ENCODE measurements around the gene BCL7A.
"Not testable (repeated sequence)": the region's sequence is repeated elsewhere in the genome, so short reads cannot be mapped to it uniquely, and the experiment has no call there.

BCL7A gene

GRCh38 chr12:122031342-122032216 lies 9.9 kb downstream of the BCL7A start:
- no peak overlapping the region for H3K4me3 ChIP-seq (ENCODE audit: low read length)
- peaks cover 43% of the 10 kb centered on the region for H3K4me1 ChIP-seq (ENCODE audit: control insufficient read depth, insufficient read depth, low read length)
- H3K4me2 ChIP-seq (ENCODE audit: low read length) = no peak overlapping the region
- peaks cover 10% of the 10 kb centered on the region for H3K36me3 ChIP-seq (ENCODE audit: insufficient read depth, low read length)
- no peaks in the 10 kb centered on the region for H3K27me3 ChIP-seq (ENCODE audit: control insufficient read depth, insufficient read depth, low read length)
- no peaks in the 10 kb centered on the region for H3K9me3 ChIP-seq (replicated peaks; ENCODE audit: low read length)
- no peak overlapping the region for H3K9ac ChIP-seq (ENCODE audit: low read depth, low read length)

GRCh38 chr12:122032580-122032979 lies 10.9 kb downstream of the BCL7A start:
- no peak overlapping the region for H3K9ac ChIP-seq (ENCODE audit: low read depth, low read length)
- no peak overlapping the region for H3K4me3 ChIP-seq (ENCODE audit: low read length)
- no peaks in the 10 kb centered on the region for H3K27me3 ChIP-seq (ENCODE audit: control insufficient read depth, insufficient read depth, low read length)
- H3K4me2 ChIP-seq (ENCODE audit: low read length) = no peak overlapping the region
- H3K4me1 ChIP-seq (ENCODE audit: control insufficient read depth, insufficient read depth, low read length) = peaks cover 43% of the 10 kb centered on the region
- H3K36me3 ChIP-seq (ENCODE audit: insufficient read depth, low read length) = peaks cover 10% of the 10 kb centered on the region
- no peaks in the 10 kb centered on the region for H3K9me3 ChIP-seq (replicated peaks; ENCODE audit: low read length)

GRCh38 chr12:122035292-122035691 lies 13.6 kb downstream of the BCL7A start:
- Histone ChIP-seq H3K9ac (ENCODE audit: low read depth, low read length) (no peak overlapping the region), H3K36me3 (ENCODE audit: insufficient read depth, low read length) (peaks cover 10% of the 10 kb centered on the region), H3K4me2 (ENCODE audit: low read length) (no peak overlapping the region)

GRCh38 chr12:122036153-122036552 lies 14.5 kb downstream of the BCL7A start:
- no peaks in the 10 kb centered on the region for H3K9me3 ChIP-seq (replicated peaks; ENCODE audit: low read length)
- no peak overlapping the region for H3K4me3 ChIP-seq (ENCODE audit: low read length)
- H3K4me1 ChIP-seq (ENCODE audit: control insufficient read depth, insufficient read depth, low read length) = peaks cover 13% of the 10 kb centered on the region
- no peak overlapping the region for H3K4me2 ChIP-seq (ENCODE audit: low read length)
- H3K36me3 ChIP-seq (ENCODE audit: insufficient read depth, low read length) = peaks cover 13% of the 10 kb centered on the region
- H3K9ac ChIP-seq (ENCODE audit: low read depth, low read length) = no peak overlapping the region
- H3K27me3 ChIP-seq (ENCODE audit: control insufficient read depth, insufficient read depth, low read length) = no peaks in the 10 kb centered on the region

More at GRCh38 chr12:122035292-122035691, 13.6 kb downstream of the BCL7A start:
- Histone ChIP-seq H3K27me3 (ENCODE audit: control insufficient read depth, insufficient read depth, low read length) (no peaks in the 10 kb centered on the region), H3K9me3 (replicated peaks; ENCODE audit: low read length) (no peaks in the 10 kb centered on the region), H3K4me1 (ENCODE audit: control insufficient read depth, insufficient read depth, low read length) (peaks cover 17% of the 10 kb centered on the region), H3K4me3 (ENCODE audit: low read length) (no peak overlapping the region)

GRCh38 chr12:122040579-122041386 lies 19.1 kb downstream of the BCL7A start:
- Histone ChIP-seq H3K4me1 (ENCODE audit: control insufficient read depth, insufficient read depth, low read length) (peaks cover under 1% of the 10 kb centered on the region), H3K27me3 (ENCODE audit: control insufficient read depth, insufficient read depth, low read length) (no peaks in the 10 kb centered on the region), H3K4me3 (ENCODE audit: low read length) (no peak overlapping the region), H3K9ac (ENCODE audit: low read depth, low read length) (no peak overlapping the region), H3K36me3 (ENCODE audit: insufficient read depth, low read length) (peaks cover 13% of the 10 kb centered on the region), H3K9me3 (replicated peaks; ENCODE audit: low read length) (no peaks in the 10 kb centered on the region), H3K4me2 (ENCODE audit: low read length) (no peak overlapping the region)

GRCh38 chr12:122041458-122041857 lies 19.8 kb downstream of the BCL7A start:
- not testable (repeated sequence) for H3K9ac ChIP-seq (ENCODE audit: low read depth, low read length); H3K4me2 ChIP-seq (ENCODE audit: low read length); H3K9me3 ChIP-seq (replicated peaks; ENCODE audit: low read length); H3K27me3 ChIP-seq (ENCODE audit: control insufficient read depth, insufficient read depth, low read length); H3K4me3 ChIP-seq (ENCODE audit: low read length); H3K4me1 ChIP-seq (ENCODE audit: control insufficient read depth, insufficient read depth, low read length)
- H3K36me3 ChIP-seq (ENCODE audit: insufficient read depth, low read length) = peaks cover 10% of the 10 kb centered on the region

- H3K36me3 ChIP-seq (ENCODE audit: insufficient read depth, low read length) = peaks cover 10% of the 10 kb centered on the region
- no peaks in the 10 kb centered on the region for H3K9me3 ChIP-seq (replicated peaks; ENCODE audit: low read length)
- no peak overlapping the region for H3K4me3 ChIP-seq (ENCODE audit: low read length)
- no peak overlapping the region for H3K9ac ChIP-seq (ENCODE audit: low read depth, low read length)
- no peaks in the 10 kb centered on the region for H3K4me1 ChIP-seq (ENCODE audit: control insufficient read depth, insufficient read depth, low read length)
- no peaks in the 10 kb centered on the region for H3K27me3 ChIP-seq (ENCODE audit: control insufficient read depth, insufficient read depth, low read length)
- no peak overlapping the region for H3K4me2 ChIP-seq (ENCODE audit: low read length)
Observed at GRCh38 chr12:122042910-122043309, 21.2 kb downstream of the BCL7A start.

DNA sequence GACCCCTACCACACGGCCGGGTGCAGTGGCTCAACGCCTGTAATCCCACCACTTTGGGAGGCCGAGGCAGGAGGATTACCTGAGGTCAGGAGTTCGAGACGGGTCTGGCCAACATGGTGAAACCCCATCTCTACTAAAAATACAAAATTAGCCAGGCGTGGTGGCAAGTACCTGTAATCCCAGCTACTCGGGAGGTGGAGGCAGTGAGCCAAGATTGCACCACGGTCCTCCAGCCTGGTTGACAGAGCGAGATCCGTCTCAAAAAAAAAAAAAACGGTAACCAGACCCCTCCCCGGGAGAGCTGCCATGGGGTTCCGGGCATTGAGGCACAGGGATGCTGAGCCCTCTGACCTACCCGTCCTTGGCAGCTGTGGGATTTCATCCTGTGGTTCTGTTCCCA lies 21.8 kb downstream of the BCL7A start:
- Histone ChIP-seq H3K9me3 (replicated peaks; ENCODE audit: low read length) (no peaks in the 10 kb centered on the region), H3K27me3 (ENCODE audit: control insufficient read depth, insufficient read depth, low read length) (no peaks in the 10 kb centered on the region), H3K4me1 (ENCODE audit: control insufficient read depth, insufficient read depth, low read length) (no peaks in the 10 kb centered on the region), H3K36me3 (ENCODE audit: insufficient read depth, low read length) (peaks cover 10% of the 10 kb centered on the region), H3K4me3 (ENCODE audit: low read length) (no peak overlapping the region), H3K9ac (ENCODE audit: low read depth, low read length) (no peak overlapping the region), H3K4me2 (ENCODE audit: low read length) (no peak overlapping the region)

- Histone ChIP-seq H3K27me3 (ENCODE audit: control insufficient read depth, insufficient read depth, low read length) (no peaks in the 10 kb centered on the region), H3K36me3 (ENCODE audit: insufficient read depth, low read length) (peaks cover 14% of the 10 kb centered on the region), H3K4me3 (ENCODE audit: low read length) (no peak overlapping the region)
Observed at GRCh38 chr12:122045262-122045661, 23.6 kb downstream of the BCL7A start.

DNA sequence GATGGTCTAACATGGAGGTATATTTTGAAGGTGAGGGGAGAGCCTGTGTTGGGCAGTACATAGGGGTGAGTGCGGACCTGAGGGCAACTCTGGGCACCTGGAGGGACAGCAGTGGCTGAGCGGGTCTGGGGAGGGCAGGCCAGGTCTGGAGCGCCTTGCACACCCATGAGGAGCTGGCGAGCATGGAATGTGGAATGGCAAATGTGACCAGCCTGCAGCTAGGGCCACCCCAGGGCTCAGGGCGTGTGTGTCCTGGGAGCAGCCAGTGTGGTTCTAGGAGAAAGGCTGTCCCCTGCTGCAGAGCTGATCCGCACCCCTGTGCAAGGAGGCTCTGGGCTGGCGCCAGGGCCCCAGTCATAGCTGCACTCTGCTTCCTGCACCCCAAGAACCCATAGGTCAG lies 24.5 kb downstream of the BCL7A start:
- H3K27me3 ChIP-seq (ENCODE audit: control insufficient read depth, insufficient read depth, low read length) = no peaks in the 10 kb centered on the region
- H3K4me2 ChIP-seq (ENCODE audit: low read length) = no peak overlapping the region
- peaks cover 12% of the 10 kb centered on the region for H3K36me3 ChIP-seq (ENCODE audit: insufficient read depth, low read length)
- no peaks in the 10 kb centered on the region for H3K9me3 ChIP-seq (replicated peaks; ENCODE audit: low read length)
- H3K9ac ChIP-seq (ENCODE audit: low read depth, low read length) = no peak overlapping the region
- no peak overlapping the region for H3K4me3 ChIP-seq (ENCODE audit: low read length)
- peaks cover 4% of the 10 kb centered on the region for H3K4me1 ChIP-seq (ENCODE audit: control insufficient read depth, insufficient read depth, low read length)

More at GRCh38 chr12:122045262-122045661, 23.6 kb downstream of the BCL7A start:
- no peak overlapping the region for H3K9ac ChIP-seq (ENCODE audit: low read depth, low read length)
- H3K4me2 ChIP-seq (ENCODE audit: low read length) = no peak overlapping the region
- no peaks in the 10 kb centered on the region for H3K4me1 ChIP-seq (ENCODE audit: control insufficient read depth, insufficient read depth, low read length)
- H3K9me3 ChIP-seq (replicated peaks; ENCODE audit: low read length) = no peaks in the 10 kb centered on the region

GRCh38 chr12:122048151-122048550 lies 26.5 kb downstream of the BCL7A start:
- peaks cover 12% of the 10 kb centered on the region for H3K36me3 ChIP-seq (ENCODE audit: insufficient read depth, low read length)
- peaks cover 9% of the 10 kb centered on the region for H3K4me1 ChIP-seq (ENCODE audit: control insufficient read depth, insufficient read depth, low read length)
- no peak overlapping the region for H3K4me2 ChIP-seq (ENCODE audit: low read length)
- no peaks in the 10 kb centered on the region for H3K27me3 ChIP-seq (ENCODE audit: control insufficient read depth, insufficient read depth, low read length)
- no peak overlapping the region for H3K4me3 ChIP-seq (ENCODE audit: low read length)
- no peaks in the 10 kb centered on the region for H3K9me3 ChIP-seq (replicated peaks; ENCODE audit: low read length)
- H3K9ac ChIP-seq (ENCODE audit: low read depth, low read length) = no peak overlapping the region

Data from skeletal muscle satellite cell (primary cell).